GM10847 (cell line): ENCODE measurements around the gene RASGEF1C.

Source experiments
- POLR2A ChIP-seq: IDR thresholded peaks from 2 replicates; pipeline ENCODE4 v1.6.1; 2011; ENCODE audit not compliant: insufficient read length; ENCODE audit errors: extremely low read depth

The RASGEF1C gene

GRCh38 chr5:180138214-180138975 lies 70.6 kb downstream of the RASGEF1C start:
- no peak for TF ChIP-seq POLR2A

DNA sequence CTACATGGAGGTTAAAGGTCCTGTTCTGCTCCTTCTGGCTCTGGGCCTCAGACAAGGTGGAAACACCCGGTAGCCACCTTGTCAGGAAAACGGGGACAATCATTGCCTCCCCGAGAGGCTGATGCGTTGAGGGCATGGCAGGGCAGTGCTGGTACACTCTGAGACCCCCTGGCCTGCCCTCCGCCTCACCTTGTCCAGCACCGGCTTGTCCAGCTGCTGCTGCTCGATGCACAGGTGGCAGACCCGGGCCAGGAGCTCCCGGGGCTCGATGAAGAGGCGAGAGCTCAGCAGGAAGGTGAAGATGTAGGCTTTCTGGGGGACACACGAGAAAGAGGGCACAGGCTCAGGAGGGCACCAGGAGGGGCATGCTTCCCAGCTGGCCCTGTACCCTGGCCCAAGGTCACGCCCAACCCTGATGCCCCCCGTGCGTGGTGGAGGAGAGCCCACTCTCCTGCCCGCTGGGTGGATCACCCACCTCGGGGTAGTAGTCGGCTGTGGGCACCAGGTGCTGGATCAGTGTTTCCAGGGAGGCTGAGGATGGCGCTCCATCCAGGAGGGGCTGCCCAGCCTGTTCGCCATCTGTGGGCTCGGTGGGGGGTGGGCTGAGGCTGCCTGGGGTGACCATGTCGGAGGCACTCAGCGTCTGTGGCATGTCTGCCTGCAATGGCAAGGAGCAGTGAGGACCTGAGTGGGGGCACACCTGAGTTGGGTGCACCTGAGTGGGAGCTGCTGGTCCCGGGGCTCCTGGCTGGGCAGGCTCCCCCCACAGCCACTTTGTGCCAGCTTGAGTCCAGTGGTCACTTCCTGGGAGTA lies 71.4 kb downstream of the RASGEF1C start:
- TF ChIP-seq POLR2A, result no peak

DNA sequence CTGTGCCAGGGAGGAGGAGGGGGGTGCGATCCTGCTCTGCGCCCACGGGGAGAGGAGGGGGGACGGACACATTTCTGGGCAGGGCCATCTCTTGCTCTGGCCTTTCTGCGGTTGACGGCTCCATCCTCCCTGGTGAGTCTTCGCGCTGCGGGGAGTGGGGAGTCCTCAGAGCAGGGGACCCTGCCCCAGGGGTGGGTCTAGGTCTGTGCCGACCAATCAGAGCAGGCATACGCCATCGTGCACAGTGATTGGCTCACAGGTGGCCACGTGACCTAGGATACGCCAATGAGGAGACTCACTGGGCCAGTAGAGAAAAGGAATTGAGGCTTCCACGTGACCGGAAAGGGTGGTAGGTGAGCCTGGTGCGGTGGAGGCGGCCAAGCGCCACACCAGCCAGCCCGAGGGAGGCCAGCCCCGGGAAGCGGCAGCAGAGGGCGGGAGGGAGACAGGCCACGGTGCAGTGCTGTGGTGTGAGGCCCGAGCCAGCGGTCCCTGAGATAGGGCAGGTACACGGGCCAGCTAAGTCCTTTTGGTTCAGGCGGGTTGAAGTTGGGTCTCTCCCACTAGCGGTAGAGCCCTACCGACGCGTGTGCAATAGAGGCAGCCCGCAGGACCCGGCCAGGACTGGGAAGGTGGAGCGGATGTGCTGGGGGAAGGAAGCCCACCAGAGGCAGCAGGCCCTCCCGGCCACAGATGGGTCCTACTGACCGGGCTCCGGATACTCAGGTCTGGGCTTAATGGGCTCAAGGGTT lies 72.2 kb downstream of the RASGEF1C start:
- TF ChIP-seq POLR2A, result no peak

GRCh38 chr5:180135967-180136629 lies 72.9 kb downstream of the RASGEF1C start:
- TF ChIP-seq POLR2A, result no peak

DNA sequence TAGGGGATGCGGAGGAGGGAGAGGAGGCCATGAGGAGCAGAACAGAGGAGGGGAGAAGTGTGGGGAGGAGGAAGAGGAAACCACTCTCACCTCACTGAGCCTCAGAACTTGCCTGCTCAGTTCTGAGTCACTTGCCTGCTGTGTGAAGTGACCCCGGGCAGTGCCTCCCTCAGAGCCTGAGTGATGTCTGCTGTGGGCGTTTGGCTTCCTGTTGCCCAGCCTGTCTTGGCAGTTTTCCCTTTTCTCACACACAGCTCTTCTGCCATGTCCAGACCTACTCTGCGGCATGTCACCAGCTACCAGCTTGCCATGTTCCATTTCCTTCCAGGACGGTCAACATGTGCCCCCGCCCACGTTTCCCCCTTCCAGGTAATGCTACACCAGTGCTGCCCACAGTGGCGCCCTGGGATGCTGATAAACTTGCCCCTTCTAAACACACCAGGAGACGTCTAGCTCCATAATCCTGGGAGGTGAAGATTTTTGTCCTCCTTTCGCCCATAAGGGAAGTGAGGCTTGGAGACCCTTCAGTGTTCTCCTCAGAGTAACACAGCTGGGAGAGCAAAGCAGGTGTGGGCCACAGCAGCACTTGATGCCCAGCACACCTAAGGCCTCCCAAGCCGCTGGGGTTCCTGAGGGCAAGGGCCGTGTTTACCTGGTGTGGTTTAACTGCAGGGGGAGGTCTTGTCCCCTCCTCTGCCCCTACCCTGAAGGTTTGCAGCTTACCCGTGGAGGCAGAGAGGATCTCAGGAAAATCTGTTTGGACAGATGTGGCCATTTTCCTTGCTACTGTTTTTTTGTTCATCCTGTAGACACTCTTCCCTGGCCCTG lies 73.7 kb downstream of the RASGEF1C start:
- no peak for TF ChIP-seq POLR2A

- TF ChIP-seq POLR2A, result no peak
Observed at GRCh38 chr5:180133971-180134508, 75.0 kb downstream of the RASGEF1C start.

DNA sequence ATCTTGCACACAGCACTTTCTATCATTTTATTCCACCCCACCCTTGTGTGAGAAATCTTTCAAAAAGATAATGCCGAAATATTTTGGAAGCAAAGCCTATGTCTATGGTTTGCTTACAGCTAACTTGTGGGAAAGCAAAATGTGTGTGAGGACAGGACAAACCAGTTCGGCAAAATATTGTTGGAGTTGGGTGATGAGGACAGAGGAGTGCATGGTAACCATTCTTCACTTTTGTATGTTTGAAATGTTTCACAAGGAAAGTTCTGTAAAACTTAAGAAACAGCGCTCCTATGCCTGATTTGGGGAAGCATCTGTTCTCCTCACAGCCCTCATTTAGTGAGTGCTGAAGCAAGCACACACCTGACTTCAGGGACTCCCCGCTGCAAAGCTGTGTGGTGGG lies 75.5 kb downstream of the RASGEF1C start:
- TF ChIP-seq POLR2A, result no peak

GRCh38 chr5:180133060-180133459 lies 76.0 kb downstream of the RASGEF1C start:
- no peak for TF ChIP-seq POLR2A

- TF ChIP-seq POLR2A, result no peak
Observed at GRCh38 chr5:180130876-180131740, 77.9 kb downstream of the RASGEF1C start.

GRCh38 chr5:180130291-180130869 lies 78.6 kb downstream of the RASGEF1C start:
- no peak for TF ChIP-seq POLR2A

DNA sequence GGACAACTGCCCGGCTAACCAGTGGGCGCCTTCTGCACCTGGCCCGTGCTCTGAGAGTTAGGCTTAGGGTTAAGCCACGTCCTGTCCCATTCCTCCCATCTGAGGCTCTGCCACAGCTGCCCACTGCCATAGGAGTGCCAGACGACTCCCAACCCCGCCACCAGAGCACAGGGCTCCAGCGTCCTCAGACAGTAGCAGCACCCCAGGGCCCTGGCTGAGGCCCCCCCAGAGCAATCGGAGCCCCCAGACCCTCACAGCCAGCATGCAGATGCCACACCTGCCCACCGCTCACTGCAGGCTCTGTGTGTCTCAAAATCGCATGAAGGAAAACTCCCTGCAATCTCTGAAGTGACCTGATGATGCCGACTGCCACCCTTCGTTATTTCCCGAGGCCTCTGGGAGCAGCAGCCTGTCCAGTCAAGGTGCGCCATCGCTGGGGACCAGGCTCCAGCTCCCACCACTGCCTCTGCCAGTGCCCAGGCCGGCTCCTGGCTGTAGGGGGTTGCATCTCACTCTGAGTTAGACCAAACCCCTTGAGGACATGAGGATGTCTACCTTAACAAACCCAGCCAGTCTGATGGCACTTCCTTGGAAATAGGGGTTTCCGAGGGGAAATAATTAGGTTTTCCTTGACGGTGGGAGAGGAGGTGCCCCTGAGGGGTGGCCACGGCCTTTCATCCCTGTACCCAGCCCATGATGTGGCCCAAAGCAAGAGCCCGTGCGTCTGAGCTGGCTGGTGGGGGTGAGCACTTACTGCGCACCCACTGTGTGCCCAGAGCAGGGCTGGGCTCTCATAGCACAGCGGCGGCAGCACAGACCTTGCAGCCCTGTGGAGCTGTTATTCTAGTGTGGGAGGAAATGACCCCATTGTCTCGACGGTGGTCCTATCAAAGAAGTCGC lies 79.5 kb downstream of the RASGEF1C start:
- TF ChIP-seq POLR2A, result no peak

- TF ChIP-seq POLR2A, result no peak
Observed at GRCh38 chr5:180128671-180129261, 80.2 kb downstream of the RASGEF1C start.
